GM18861 (cell line): ENCODE results near the gene YPEL2.
"Not testable (repeated sequence)": the region's sequence is repeated elsewhere in the genome, so short reads cannot be mapped to it uniquely, and the experiment has no call there.

Source experiments
- ATAC-seq: cut with Tn5 transposase; IDR thresholded peaks from one replicate; pipeline ENCODE4 v1.9.1; 2021; ENCODE audit not compliant: unreplicated experiment

The YPEL2 gene

GRCh38 chr17:59375857-59376256 is 44.4 kb downstream of the YPEL2 start:
- peak; percentile 41 for ATAC-seq

DNA sequence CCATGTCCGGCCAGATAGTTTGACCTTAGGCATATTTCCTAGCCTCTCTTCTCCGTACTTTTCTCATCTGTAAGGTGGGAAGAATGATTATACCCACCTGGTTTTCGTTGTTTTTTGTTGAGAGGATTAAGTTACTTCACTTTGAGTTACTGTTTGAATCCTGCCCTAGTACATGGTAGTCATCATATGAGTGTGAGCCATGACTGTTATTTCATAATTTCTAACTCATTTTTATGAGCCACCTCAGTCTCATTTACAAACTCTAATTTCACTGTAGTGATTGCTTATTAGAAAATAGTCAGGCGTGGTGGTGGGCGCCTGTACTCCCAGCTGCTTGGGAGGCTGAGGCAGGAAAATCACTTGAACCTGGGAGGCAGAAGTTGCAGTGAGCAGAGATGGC is 45.1 kb downstream of the YPEL2 start:
- no peak for ATAC-seq

DNA sequence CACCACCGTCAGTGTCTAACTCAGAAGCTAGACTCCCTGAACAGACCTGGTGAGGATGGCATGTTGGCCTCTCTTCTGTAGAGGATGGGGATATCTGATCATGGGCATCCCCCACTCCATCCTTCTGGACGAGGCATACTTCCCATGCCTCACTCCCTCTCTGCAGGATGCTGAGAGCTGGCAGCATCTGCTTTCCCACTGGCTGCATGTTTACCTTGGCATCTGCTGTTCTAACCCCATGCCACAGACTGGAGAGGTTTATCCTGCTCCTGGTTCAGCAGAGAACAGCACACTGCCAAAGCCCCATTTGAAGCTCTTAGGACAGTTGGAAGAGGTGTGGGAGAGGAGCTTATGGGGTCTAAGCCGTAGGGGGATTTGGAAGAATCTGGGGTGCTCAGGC is 46.0 kb downstream of the YPEL2 start:
- ATAC-seq = no peak

DNA sequence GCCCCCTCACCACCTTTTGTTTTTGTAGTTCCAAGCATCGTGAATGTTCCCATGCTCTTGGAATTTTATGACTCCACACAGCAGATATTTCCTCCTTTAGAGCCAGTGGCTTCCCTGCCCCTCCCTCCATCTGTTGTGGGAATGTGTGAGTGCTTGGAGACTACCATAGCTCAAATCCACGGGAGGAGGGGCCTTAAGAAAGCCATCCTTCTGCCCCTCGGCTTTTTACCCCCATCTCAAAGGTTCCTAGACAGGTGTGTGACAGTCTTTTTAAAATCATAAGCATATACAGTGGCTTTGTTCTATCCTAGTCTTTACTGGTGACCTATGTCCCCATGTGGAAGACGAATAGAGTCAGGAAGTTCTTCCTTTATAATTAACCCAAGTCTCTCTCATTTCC is 47.2 kb downstream of the YPEL2 start:
- no peak for ATAC-seq

DNA sequence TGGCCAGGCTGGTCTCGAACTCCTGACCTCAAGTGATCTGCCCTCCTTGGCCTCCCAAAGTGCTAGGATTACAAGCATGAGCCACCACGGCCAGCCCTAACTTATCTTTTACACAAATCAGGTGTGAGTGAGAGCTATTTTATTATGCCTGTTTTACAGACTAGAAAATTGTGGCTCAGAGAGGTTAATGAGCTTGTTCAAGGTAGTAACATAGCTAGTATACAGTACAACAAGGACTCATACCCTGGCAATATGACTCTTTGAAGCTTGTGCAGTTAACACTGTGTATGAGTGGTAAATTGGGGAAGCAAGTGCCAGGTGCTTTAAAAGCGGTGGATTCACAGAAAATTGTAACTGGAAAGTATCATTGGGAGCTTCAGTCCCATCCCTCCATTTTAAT is 49.0 kb downstream of the YPEL2 start:
- ATAC-seq = no peak

DNA sequence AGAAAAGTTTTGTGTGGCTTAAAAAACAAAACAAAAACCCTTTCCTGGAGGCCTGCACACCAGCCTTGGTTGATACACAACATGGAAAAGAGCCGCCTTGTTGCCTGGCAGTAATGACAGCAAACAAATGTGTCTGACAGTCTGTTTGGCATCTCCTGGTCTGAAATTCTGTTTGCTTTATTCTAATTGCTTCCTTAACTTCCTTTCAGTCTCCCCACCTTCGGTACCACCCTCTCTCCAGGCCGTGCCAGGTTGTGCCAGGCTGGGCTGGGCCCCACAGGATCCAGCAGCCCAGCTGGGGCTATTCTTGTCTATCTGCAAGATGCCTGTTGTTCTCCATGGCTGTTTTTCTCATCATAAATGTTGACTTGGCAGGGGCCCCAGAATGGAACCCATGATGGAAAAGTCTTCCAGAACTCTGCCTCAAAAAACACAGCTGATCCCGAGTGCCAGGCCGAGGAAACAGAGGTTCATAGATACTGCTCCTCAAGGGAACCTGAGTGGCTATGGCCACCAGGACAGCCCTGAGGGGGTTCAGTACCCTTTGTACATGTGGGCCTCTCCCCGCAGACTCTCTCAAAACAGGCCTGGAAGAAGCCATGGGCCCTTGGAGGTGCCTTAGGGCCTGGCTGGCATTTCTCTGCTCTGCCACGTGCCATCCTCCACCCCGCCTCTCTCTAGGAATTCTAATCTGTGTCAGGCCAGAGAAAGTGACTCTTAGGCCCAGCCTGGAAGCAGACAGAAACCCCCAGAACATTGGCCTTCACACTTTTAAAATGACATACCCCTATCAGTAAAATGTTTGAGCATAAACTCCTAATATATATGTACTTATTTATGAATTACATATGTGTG is 50.5 kb downstream of the YPEL2 start:
- ATAC-seq = no peak

- no peak for ATAC-seq
Measured at GRCh38 chr17:59383893-59384292, 52.4 kb downstream of the YPEL2 start.

GRCh38 chr17:59387351-59388068 is 56.1 kb downstream of the YPEL2 start:
- no peak for ATAC-seq

DNA sequence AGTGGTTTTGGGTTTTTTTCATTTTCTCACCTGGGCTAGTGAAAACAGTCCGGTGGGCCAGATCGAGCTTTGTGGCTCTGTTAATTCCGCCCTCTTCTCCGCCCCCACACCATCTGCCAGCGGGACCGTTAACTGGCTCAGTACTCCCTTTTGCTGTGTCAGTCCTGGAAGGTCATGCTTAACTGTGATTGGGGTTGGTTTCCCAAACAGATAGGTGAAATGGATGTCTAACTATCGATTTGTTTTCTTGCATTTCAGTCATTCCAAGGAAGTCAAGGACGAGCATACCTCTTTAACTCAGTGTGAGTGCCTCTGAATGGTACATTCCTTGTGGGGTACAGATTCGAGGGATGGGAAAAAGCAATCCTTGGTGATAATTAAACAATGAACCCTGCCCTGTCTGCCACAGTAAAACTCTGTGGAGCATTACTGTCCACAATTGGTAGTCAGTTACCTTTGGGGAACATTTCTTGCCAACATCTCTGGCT is 56.7 kb downstream of the YPEL2 start:
- no peak for ATAC-seq

DNA sequence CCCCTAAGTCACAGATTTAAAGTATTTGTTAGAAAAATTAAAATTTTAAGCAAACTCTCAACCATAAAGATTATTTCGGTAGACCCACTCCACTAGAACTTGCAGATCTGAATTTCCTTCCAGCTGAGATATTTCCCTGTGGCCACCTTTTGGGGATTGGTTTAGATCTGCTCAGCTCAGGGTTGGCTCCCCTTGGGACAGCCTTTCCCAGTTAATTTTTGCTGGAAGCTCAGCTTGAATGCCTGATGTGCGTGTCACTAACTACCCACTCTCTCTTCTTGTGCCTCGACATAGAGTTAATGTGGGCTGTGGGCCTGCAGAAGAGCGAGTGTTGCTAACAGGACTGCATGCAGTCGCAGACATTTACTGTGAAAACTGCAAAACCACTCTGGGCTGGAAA is 57.6 kb downstream of the YPEL2 start:
- ATAC-seq = no peak

DNA sequence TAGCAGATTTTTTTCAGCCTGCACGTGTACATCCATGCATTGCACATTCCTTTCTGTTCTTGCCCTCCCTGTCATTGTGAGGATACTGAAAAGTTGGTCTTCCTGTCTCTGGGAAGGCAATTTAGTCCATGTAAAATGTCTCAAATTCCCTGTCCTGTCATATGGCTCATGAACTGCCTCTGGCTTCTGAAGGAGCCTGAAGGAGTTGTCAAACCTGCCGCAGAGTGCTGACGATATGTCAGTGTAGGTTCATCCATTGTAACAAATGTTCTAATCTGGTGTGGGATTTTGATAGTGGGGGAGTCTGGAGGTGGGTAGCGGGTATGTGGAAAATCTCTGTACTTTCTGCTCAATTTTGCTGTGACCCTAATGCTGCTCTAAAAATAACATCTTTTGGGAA is 59.6 kb downstream of the YPEL2 start:
- no peak for ATAC-seq

- ATAC-seq = no peak
Measured at GRCh38 chr17:59392973-59393679, 61.7 kb downstream of the YPEL2 start.

- not testable (repeated sequence) for ATAC-seq
Measured at GRCh38 chr17:59393742-59394410, 62.4 kb downstream of the YPEL2 start.

DNA sequence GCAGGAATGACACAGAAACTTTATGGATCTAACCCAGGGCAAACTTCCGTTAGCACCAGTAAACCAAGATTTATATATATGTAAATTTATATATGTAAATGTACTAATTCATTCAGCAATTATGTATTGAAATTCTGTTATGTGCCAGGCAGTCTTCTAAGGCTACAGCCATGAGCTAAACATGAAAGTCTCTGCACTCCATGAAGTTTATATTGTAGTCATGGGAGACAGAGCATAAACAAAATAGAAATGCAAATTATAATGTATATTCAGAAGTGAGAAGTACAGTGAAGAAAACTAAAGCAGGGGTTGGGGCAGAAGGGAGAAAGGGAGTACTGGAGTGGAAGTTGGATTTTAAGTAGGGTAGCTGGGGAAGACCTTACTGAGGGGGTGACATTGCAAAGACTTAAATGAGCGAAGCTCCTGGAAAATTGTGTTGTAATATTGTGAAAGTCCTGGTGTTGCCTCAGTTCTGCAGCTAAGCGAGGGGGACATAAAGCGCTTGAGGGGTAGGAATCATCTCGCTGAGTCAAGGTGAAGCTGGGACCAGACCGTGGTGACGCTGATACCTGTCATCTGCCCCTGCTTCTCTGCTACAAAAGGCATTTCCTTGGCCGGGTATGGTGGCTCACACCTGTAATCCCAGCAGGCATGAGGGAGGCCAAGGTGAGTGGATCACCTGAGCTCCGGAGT is 64.8 kb downstream of the YPEL2 start:
- no peak for ATAC-seq

DNA sequence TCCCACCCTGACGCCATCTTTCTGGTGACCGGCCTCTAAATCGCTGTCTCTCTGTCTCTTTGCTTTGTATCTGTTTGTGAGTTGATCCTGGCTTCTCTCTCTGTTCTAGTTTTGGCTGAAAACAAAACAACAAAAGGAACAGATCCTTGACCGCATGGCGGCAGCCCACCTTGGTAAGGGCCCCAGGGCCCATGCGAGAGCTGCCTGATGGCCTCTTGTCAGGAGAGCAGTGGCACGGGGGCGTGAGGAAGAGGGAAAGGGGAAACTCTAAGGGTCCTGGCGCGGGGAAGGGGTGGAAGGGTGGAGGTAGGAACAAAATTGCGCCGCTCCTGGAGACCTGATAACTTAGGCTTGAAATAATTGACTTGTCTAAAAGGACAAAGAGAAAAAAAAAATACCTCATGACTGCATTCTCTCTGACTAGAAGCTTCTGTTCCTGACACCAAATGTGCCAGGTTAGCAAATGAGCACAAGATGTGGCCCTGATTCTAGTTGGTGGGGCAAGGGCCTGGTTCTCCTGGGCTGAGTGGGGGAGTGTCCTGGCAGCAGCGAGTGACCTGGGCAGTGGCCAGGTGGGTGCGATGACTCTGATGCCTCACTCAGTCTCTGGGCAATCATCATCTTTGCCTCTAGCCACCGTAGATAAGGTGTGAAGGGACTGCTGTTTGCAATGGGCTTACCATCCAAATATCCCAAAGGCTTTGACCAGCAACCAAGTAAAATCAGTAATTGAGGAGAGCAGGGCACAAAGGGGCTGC is 66.0 kb downstream of the YPEL2 start:
- ATAC-seq = no peak

DNA sequence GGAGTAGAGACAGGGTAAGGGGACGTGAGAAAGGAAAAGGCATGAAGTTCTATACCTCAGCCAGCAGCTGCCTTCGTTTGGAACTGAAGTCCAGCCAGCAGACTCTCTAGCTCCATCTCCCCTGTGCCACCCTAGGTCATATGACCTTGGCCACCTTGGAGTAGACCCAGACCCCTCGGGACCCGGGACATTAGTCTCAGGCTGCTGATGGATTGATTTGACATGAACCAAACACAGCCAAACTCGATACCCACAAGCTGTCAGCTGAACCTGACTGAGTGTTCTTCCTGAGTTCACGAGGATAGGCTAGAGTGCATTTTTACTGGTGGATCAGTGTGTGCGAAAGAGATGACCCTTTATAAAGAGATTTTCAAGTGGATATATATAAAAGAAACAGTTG is 68.5 kb downstream of the YPEL2 start:
- no peak for ATAC-seq

DNA sequence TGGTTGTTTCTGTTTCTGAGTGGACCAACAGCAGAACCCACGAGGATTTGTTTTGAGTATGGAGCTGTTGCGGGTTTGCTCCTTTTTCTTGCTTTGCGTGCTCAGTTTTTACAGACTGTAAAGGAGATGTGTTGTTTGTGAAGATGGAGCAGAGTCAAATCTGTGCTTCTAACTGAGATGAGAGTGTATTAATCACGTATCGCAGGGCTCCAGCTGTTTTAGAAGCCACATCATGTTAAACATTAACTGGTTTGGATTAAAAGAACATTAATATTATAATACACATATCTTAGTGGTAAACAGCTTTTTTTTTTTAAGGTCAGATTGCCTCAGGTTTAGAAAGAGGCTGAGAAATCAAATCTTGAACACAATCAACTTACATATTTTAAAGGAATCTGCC is 69.4 kb downstream of the YPEL2 start:
- ATAC-seq = no peak

DNA sequence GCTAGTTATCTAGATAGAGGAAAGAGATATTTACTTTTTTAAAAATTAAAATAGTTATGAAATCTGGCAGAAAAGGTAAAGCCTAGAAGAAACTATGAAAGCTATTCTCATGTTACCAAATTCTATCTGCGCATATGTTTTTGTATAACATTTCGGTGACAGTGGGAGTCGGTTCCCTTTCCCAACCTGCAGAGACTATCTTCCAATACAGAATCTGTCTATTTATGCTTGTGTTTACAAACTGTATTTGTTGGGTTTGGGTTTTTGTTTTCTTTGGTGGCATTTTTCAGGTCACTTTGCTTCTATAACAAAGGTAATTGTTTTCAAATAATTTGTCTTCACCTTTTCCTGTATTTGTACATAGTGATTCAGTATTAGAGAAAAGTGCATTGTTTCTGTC is 69.8 kb downstream of the YPEL2 start:
- ATAC-seq = no peak

DNA sequence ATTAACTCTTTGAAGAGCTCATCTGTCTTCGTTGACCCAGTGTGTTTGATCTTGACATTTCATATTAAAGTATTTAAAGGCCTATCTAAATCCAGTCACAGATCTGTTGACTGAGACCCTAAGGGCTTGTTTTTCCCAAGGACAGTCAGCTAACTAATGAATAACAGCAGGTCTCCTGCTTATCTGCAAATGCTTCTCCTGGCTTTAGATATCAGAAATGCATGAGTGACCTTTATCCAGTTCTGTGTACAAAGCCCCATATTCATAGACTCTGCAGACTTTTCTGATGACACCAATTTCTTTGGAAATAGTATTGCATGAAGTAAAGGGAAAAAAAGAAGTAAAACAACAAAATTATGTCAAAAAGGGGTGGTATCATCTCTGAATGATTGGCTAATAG is 70.3 kb downstream of the YPEL2 start:
- ATAC-seq = no peak

DNA sequence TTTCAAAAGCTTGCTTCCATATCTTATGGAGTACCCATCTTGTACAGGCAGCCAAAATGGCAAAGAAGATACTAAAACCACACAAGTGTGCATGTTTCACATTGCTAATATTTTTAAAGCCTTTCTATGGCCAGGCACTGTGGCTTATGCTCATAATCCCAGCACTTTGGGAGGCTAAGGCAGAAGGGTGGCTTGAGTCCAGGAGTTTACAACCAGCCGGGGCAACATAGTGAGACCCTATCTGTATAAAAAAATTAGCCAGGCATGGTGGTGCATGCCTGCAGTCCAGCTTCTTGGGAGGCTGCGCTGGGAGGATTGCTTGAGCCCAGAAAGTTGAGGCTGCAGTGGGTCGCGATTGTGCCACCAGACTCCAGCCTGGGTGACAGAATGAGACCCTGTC is 71.3 kb downstream of the YPEL2 start:
- no peak for ATAC-seq
